SHP77 treated with DMSO at 0.1 percent for 48 hours (cell line): ENCODE data around the gene CHD5.

ENCODE experiments used
- DNase-seq: peaks from one replicate; lab custom pipeline; 2025; lab: John Stamatoyannopoulos, UW

CHD5 gene

GRCh38 chr1:6099787-6100765 is 80.0 kb downstream of the CHD5 start:
- DNase-seq: no peak

GRCh38 chr1:6099297-6099696 is 80.8 kb downstream of the CHD5 start:
- DNase-seq: no peak

- no peak for DNase-seq
Measured at GRCh38 chr1:6098303-6099215, 81.6 kb downstream of the CHD5 start.

GRCh38 chr1:6097824-6098223 is 82.3 kb downstream of the CHD5 start:
- DNase-seq: no peak

GRCh38 chr1:6097117-6097595 is 83.0 kb downstream of the CHD5 start:
- DNase-seq: no peak

- no peak for DNase-seq
Measured at GRCh38 chr1:6096243-6097116, 83.6 kb downstream of the CHD5 start.

GRCh38 chr1:6095511-6096242 is 84.4 kb downstream of the CHD5 start:
- no peak for DNase-seq

- no peak for DNase-seq
Measured at GRCh38 chr1:6094801-6095505, 85.2 kb downstream of the CHD5 start.

- no peak for DNase-seq
Measured at GRCh38 chr1:6094246-6094645, 85.9 kb downstream of the CHD5 start.

GRCh38 chr1:6093611-6094010 is 86.5 kb downstream of the CHD5 start:
- no peak for DNase-seq

- DNase-seq: no peak
Measured at GRCh38 chr1:6093071-6093470, 87.0 kb downstream of the CHD5 start.

GRCh38 chr1:6092211-6092610 is 87.9 kb downstream of the CHD5 start:
- no peak for DNase-seq

- no peak for DNase-seq
Measured at GRCh38 chr1:6091823-6092109, 88.4 kb downstream of the CHD5 start.

- no peak for DNase-seq
Measured at GRCh38 chr1:6090996-6091822, 88.9 kb downstream of the CHD5 start.

- DNase-seq: no peak
Measured at GRCh38 chr1:6090288-6090687, 89.8 kb downstream of the CHD5 start.

- no peak for DNase-seq
Measured at GRCh38 chr1:6088956-6089355, 91.2 kb downstream of the CHD5 start.

GRCh38 chr1:6087958-6088357 is 92.2 kb downstream of the CHD5 start:
- DNase-seq: no peak

- DNase-seq: no peak
Measured at GRCh38 chr1:6087377-6087772, 92.7 kb downstream of the CHD5 start.

- no peak for DNase-seq
Measured at GRCh38 chr1:6086762-6087376, 93.3 kb downstream of the CHD5 start.
